GM12891 (cell line): ENCODE data around the gene RYR3.

Experiments
- POLR2A ChIP-seq: IDR thresholded peaks from 2 replicates; pipeline ENCODE4 v1.6.1; 2011; ENCODE audit warnings: low read depth, low read length, control low read depth
- POLR2AphosphoS5 ChIP-seq: IDR thresholded peaks from 2 replicates; pipeline ENCODE4 v1.6.1; 2011; ENCODE audit warnings: low read depth, low read length, control low read depth
- POU2F2 ChIP-seq: IDR thresholded peaks from 2 replicates; pipeline ENCODE4 v1.6.1; 2011; ENCODE audit warnings: low read depth, mild to moderate bottlenecking, control low read depth, low read length, moderate library complexity
- SPI1 ChIP-seq: IDR thresholded peaks from 2 replicates; pipeline ENCODE4 v1.6.1; 2011; ENCODE audit warnings: low read depth, low read length, control low read depth
- TAF1 ChIP-seq: IDR thresholded peaks from 2 replicates; pipeline ENCODE4 v1.6.1; 2011; ENCODE audit warnings: low read depth, low read length, control low read depth

GRCh38 chr15:33458421-33458820, 147.7 kb downstream of the RYR3 start:
- TF ChIP-seq SPI1 (no peak), POLR2AphosphoS5 (no peak), POLR2A (no peak), TAF1 (no peak), POU2F2 (no peak)
